ENCODE results near the gene SLC24A3.

The SLC24A3 gene

DNA sequence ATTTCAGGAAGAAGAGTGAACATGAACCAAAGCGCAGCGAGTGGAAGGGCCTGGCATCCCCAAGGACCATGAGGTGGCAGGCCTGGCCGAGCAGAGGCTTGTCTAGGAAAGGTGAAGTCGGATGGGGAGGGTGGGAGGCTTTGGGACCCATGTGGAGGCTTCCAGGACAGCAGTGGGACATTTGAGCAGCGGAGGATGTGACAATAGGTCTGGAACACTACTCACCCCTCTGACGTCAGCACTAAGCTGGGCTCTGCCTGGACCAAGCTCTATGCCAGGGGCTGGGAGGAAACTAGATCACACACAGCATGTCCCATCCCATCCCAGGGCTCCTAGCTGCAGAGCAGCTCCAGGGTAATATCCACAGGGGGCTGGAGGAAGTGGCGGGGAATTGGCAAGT is 370.3 kb downstream of the SLC24A3 start:
- no peak overlapping the region for H3K4me3 ChIP-seq (ENCODE audit: low read length)
- H3K4me1 ChIP-seq (ENCODE audit: low read length) = no peaks in the 10 kb centered on the region
- no peaks in the 10 kb centered on the region for H3K79me2 ChIP-seq (ENCODE audit: low read length)
- no peak overlapping the region for H3K9ac ChIP-seq (ENCODE audit: low read length)
- no peaks in the 10 kb centered on the region for H3K9me3 ChIP-seq (ENCODE audit: insufficient read depth, low read length)
- no peaks in the 10 kb centered on the region for H3K36me3 ChIP-seq (replicated peaks; ENCODE audit: low read depth, low read length)
- no peak overlapping the region for H3K27ac ChIP-seq (ENCODE audit: low read length)
- H4K20me1 ChIP-seq (ENCODE audit: insufficient read depth, low read length) = no peaks in the 10 kb centered on the region
- TF ChIP-seq, protein P1, sequence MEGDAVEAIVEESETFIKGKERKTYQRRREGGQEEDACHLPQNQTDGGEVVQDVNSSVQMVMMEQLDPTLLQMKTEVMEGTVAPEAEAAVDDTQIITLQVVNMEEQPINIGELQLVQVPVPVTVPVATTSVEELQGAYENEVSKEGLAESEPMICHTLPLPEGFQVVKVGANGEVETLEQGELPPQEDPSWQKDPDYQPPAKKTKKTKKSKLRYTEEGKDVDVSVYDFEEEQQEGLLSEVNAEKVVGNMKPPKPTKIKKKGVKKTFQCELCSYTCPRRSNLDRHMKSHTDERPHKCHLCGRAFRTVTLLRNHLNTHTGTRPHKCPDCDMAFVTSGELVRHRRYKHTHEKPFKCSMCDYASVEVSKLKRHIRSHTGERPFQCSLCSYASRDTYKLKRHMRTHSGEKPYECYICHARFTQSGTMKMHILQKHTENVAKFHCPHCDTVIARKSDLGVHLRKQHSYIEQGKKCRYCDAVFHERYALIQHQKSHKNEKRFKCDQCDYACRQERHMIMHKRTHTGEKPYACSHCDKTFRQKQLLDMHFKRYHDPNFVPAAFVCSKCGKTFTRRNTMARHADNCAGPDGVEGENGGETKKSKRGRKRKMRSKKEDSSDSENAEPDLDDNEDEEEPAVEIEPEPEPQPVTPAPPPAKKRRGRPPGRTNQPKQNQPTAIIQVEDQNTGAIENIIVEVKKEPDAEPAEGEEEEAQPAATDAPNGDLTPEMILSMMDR (IDR thresholded peaks at IDR 0.05; ENCODE audit: low read depth, low read length) = no peak
- TF ChIP-seq EZH2phosphoT487 (IDR thresholded peaks at IDR 0.05; ENCODE audit: low read depth) = no peak
- peaks cover 59% of the 10 kb centered on the region for H3K27me3 ChIP-seq (ENCODE audit: low read depth, low read length)
- no peak overlapping the region for H3K4me2 ChIP-seq (ENCODE audit: low read length)
- H2AFZ ChIP-seq (ENCODE audit: low read depth, low read length) = no peak overlapping the region

DNA sequence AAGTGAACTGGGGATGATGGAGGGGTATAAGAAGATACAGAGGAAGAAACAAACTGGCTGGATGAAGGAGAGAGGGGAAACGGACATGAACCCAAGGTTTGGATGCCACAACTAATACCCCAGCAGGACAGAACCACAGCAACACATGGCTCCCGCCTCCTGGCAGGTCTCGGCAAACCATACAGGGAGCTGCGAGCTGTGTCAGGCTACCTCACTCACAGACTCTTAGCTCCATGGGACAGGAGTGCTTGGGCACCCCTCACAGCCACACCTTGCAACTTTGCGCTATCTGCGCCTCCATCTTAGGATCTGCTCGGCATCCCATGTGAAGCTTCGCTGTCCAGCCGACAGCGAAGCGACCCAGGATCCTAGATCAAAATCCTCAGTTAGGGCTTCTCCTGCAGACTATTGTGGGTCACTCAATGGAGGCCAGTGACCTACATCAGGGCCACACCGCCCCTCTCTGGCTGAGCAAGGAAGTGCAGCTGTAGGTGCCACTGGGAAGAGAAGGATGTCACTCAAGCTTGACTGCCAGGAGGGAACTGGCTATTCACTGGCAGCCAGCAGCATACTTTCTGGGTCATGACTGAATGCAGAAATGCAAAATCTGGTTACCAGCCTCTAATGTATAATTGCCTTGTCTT is 371.2 kb downstream of the SLC24A3 start:
- no peak for TF ChIP-seq EZH2phosphoT487 (IDR thresholded peaks at IDR 0.05; ENCODE audit: low read depth)
- TF ChIP-seq, protein P1 (IDR thresholded peaks at IDR 0.05; ENCODE audit: low read depth, low read length) = peak; percentile 98
- Histone ChIP-seq H3K36me3 (replicated peaks; ENCODE audit: low read depth, low read length) (no peaks in the 10 kb centered on the region), H2AFZ (ENCODE audit: low read depth, low read length) (no peak overlapping the region), H3K4me2 (ENCODE audit: low read length) (no peak overlapping the region), H3K27ac (ENCODE audit: low read length) (no peak overlapping the region), H3K9me3 (ENCODE audit: insufficient read depth, low read length) (no peaks in the 10 kb centered on the region), H4K20me1 (ENCODE audit: insufficient read depth, low read length) (no peaks in the 10 kb centered on the region), H3K79me2 (ENCODE audit: low read length) (no peaks in the 10 kb centered on the region), H3K27me3 (ENCODE audit: low read depth, low read length) (peaks cover 67% of the 10 kb centered on the region), H3K9ac (ENCODE audit: low read length) (no peak overlapping the region), H3K4me1 (ENCODE audit: low read length) (no peaks in the 10 kb centered on the region), H3K4me3 (ENCODE audit: low read length) (no peak overlapping the region)

DNA sequence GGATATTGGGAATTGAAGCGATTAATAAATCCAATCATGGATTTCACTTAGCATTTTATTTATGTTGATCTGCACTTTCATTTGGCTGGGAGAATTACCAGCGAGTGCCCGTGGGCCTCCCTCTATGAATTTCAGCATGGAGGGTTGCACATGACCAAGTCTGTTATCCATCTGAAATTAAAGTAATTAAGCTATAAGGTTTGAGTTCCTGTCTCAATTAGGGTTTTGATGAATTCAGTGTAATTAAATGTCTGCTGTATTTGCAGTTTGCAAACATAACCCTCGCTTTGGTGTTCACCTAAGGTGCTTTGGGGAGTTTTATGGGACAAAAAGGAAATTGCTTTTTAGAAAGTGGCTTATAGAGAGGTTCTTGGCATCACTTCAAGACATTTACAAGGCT is 375.8 kb downstream of the SLC24A3 start:
- Histone ChIP-seq H4K20me1 (ENCODE audit: insufficient read depth, low read length) (no peaks in the 10 kb centered on the region), H3K9ac (ENCODE audit: low read length) (no peak overlapping the region), H3K36me3 (replicated peaks; ENCODE audit: low read depth, low read length) (no peaks in the 10 kb centered on the region), H3K4me1 (ENCODE audit: low read length) (peaks cover 9% of the 10 kb centered on the region; the same call in 1 of the 2 replicates), H3K4me2 (ENCODE audit: low read length) (no peak overlapping the region), H3K27ac (ENCODE audit: low read length) (no peak overlapping the region), H3K9me3 (ENCODE audit: insufficient read depth, low read length) (no peaks in the 10 kb centered on the region), H3K27me3 (ENCODE audit: low read depth, low read length) (peaks cover 55% of the 10 kb centered on the region), H3K4me3 (ENCODE audit: low read length) (no peak overlapping the region), H2AFZ (ENCODE audit: low read depth, low read length) (no peak overlapping the region), H3K79me2 (ENCODE audit: low read length) (no peaks in the 10 kb centered on the region)
- TF ChIP-seq, protein P1 (IDR thresholded peaks at IDR 0.05; ENCODE audit: low read depth, low read length) = no peak
- no peak for TF ChIP-seq EZH2phosphoT487 (IDR thresholded peaks at IDR 0.05; ENCODE audit: low read depth)

DNA sequence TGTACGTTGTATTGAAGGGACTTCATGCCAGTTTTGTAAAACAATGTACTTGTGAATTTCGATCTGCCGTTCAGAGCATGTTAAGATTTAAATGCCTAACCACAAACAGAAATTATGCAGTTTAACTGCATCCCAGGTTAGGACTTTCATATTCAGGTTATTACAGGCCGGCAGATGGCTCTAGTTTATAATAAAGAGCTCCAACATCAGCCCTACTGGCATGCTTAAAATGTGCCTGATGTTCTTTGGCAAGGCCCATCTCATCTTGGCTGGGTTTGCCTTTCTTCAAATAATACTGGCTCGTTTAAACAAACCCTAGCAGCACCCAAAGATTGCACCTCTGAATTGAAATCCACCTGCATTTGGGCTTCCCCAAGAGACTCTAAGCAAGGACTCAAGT is 376.3 kb downstream of the SLC24A3 start:
- no peaks in the 10 kb centered on the region for H3K79me2 ChIP-seq (ENCODE audit: low read length)
- H3K9me3 ChIP-seq (ENCODE audit: insufficient read depth, low read length) = no peaks in the 10 kb centered on the region
- no peak overlapping the region for H3K9ac ChIP-seq (ENCODE audit: low read length)
- TF ChIP-seq EZH2phosphoT487 (IDR thresholded peaks at IDR 0.05; ENCODE audit: low read depth) = no peak
- TF ChIP-seq, protein P1 (IDR thresholded peaks at IDR 0.05; ENCODE audit: low read depth, low read length) = no peak
- no peak overlapping the region for H3K27ac ChIP-seq (ENCODE audit: low read length)
- no peak overlapping the region for H2AFZ ChIP-seq (ENCODE audit: low read depth, low read length)
- H3K4me2 ChIP-seq (ENCODE audit: low read length) = no peak overlapping the region
- no peaks in the 10 kb centered on the region for H3K36me3 ChIP-seq (replicated peaks; ENCODE audit: low read depth, low read length)
- no peaks in the 10 kb centered on the region for H4K20me1 ChIP-seq (ENCODE audit: insufficient read depth, low read length)
- peaks cover 58% of the 10 kb centered on the region for H3K27me3 ChIP-seq (ENCODE audit: low read depth, low read length)
- H3K4me1 ChIP-seq (ENCODE audit: low read length) = peaks cover 9% of the 10 kb centered on the region; the same call in 1 of the 2 replicates
- no peak overlapping the region for H3K4me3 ChIP-seq (ENCODE audit: low read length)
